Muscle layer of colon (tissue), 2 donors: Measurements from ENCODE around the gene RPS10.
"Not testable (repeated sequence)": the region's sequence is repeated elsewhere in the genome, so short reads cannot be mapped to it uniquely, and the experiment has no call there.

Source experiments
- H3K27ac ChIP-seq: one replicate; pipeline ENCODE4 v1.7.0; 2013; ENCODE audit warnings: low read depth, mild to moderate bottlenecking, low read length, moderate library complexity
- H3K27me3 ChIP-seq, 2 donors: one replicate each; pipeline ENCODE4 v1.7.0; 2013; ENCODE audit warnings: low read length in 2 of 2, mild to moderate bottlenecking in 2 of 2; ENCODE audit not compliant: insufficient read depth in 2 of 2, control insufficient read depth in 1 of 2
- H3K36me3 ChIP-seq: one replicate; pipeline ENCODE4 v1.7.0; 2013; ENCODE audit warnings: mild to moderate bottlenecking, low read length; ENCODE audit not compliant: insufficient read depth
- H3K4me1 ChIP-seq: one replicate; pipeline ENCODE4 v1.7.0; 2013; ENCODE audit warnings: mild to moderate bottlenecking, low read length; ENCODE audit not compliant: insufficient read depth
- H3K4me3 ChIP-seq, 2 donors: one replicate each; pipeline ENCODE4 v1.7.0; 2013; ENCODE audit warnings: low read length in 2 of 2, low read depth in 1 of 2, mild to moderate bottlenecking in 1 of 2, moderate library complexity in 1 of 2
- H3K9ac ChIP-seq: one replicate; pipeline ENCODE4 v1.7.0; 2013; ENCODE audit warnings: low read length
- H3K9me3 ChIP-seq: one replicate; pipeline ENCODE4 v1.7.0; 2013; ENCODE audit warnings: mild to moderate bottlenecking, low read length
- donor health status: abdominal sarcoma.
- donor health status: Adenocarcinoma of cecum.

RPS10 gene

GRCh38 chr6:34416877-34417371 is 8.9 kb downstream of the RPS10 start:
- H3K4me1 ChIP-seq, result peaks cover 11% of the 10 kb centered on the region
- H3K9ac ChIP-seq, result no peak overlapping the region
- H3K27me3 ChIP-seq, result no peaks in the 10 kb centered on the region
- H3K27ac ChIP-seq, result no peak overlapping the region
- H3K36me3 ChIP-seq, result peaks cover 38% of the 10 kb centered on the region
- H3K9me3 ChIP-seq, result no peaks in the 10 kb centered on the region
- H3K4me3 ChIP-seq, result no peak overlapping the region

- Histone ChIP-seq H3K36me3 (peaks cover 25% of the 10 kb centered on the region), H3K9me3 (no peaks in the 10 kb centered on the region), H3K4me3 (no peak overlapping the region), H3K27me3 (no peaks in the 10 kb centered on the region), H3K27ac (peak overlapping the region; percentile 10), H3K9ac (peak overlapping the region; percentile 2), H3K4me1 (peaks cover 11% of the 10 kb centered on the region)
Measured at GRCh38 chr6:34414999-34415858, 10.6 kb downstream of the RPS10 start.

- Histone ChIP-seq H3K9me3 (no peaks in the 10 kb centered on the region), H3K4me3 (no peak overlapping the region), H3K27me3 (no peaks in the 10 kb centered on the region), H3K9ac (no peak overlapping the region), H3K36me3 (peaks cover 10% of the 10 kb centered on the region), H3K4me1 (peaks cover 11% of the 10 kb centered on the region), H3K27ac (no peak overlapping the region)
Measured at GRCh38 chr6:34412643-34413214, 13.1 kb downstream of the RPS10 start.

GRCh38 chr6:34412016-34412415 is 13.9 kb downstream of the RPS10 start:
- no peak overlapping the region for H3K9ac ChIP-seq
- no peak overlapping the region for H3K27ac ChIP-seq
- peaks cover 11% of the 10 kb centered on the region for H3K4me1 ChIP-seq
- H3K9me3 ChIP-seq, result no peaks in the 10 kb centered on the region
- H3K27me3 ChIP-seq, result no peaks in the 10 kb centered on the region
- peaks cover 3% of the 10 kb centered on the region for H3K36me3 ChIP-seq
- H3K4me3 ChIP-seq, result no peak overlapping the region

GRCh38 chr6:34407915-34408314 is 18.0 kb downstream of the RPS10 start:
- not testable (repeated sequence) for H3K9me3 ChIP-seq, H3K27ac ChIP-seq, H3K4me1 ChIP-seq, H3K4me3 ChIP-seq, H3K27me3 ChIP-seq, H3K36me3 ChIP-seq, H3K9ac ChIP-seq

- Histone ChIP-seq H3K9me3 (no peaks in the 10 kb centered on the region), H3K27ac (no peak overlapping the region), H3K4me3 (no peak overlapping the region), H3K36me3 (no peaks in the 10 kb centered on the region), H3K9ac (no peak overlapping the region), H3K27me3 (no peaks in the 10 kb centered on the region), H3K4me1 (peaks cover 11% of the 10 kb centered on the region)
Measured at GRCh38 chr6:34396518-34396917, 29.4 kb downstream of the RPS10 start.

- Histone ChIP-seq H3K36me3 (no peaks in the 10 kb centered on the region), H3K27me3 (no peaks in the 10 kb centered on the region), H3K27ac (no peak overlapping the region), H3K4me1 (peaks cover 19% of the 10 kb centered on the region), H3K4me3 (no peak overlapping the region), H3K9me3 (no peaks in the 10 kb centered on the region), H3K9ac (no peak overlapping the region)
Measured at GRCh38 chr6:34393966-34394305, 31.9 kb downstream of the RPS10 start.

GRCh38 chr6:34393191-34393965 is 32.5 kb downstream of the RPS10 start:
- Histone ChIP-seq H3K9ac (peak overlapping the region; percentile 67), H3K9me3 (no peaks in the 10 kb centered on the region), H3K4me1 (peaks cover 25% of the 10 kb centered on the region), H3K36me3 (no peaks in the 10 kb centered on the region), H3K27me3 (no peaks in the 10 kb centered on the region), H3K4me3 (peak overlapping the region; percentile 28 to 83), H3K27ac (peak overlapping the region; percentile 89)

GRCh38 chr6:34392497-34393190 is 33.2 kb downstream of the RPS10 start, which contains the start of gene NUDT3:
Gene NUDT3, minus strand, starts transcription at chr6:34392669. Its CDS starts 307 bp downstream, at chr6:34392362.
- H3K9ac ChIP-seq, result peak within 1 kb of the TSS; percentile 67
- H3K27ac ChIP-seq, result peak within 1 kb of the TSS; percentile 89
- no peaks in the 10 kb centered on the region for H3K27me3 ChIP-seq
- no peaks in the 10 kb centered on the region for H3K36me3 ChIP-seq
- peaks cover 31% of the 10 kb centered on the region for H3K4me1 ChIP-seq
- H3K4me3 ChIP-seq, result peak within 1 kb of the TSS; percentile 83 to 92
- H3K9me3 ChIP-seq, result no peaks in the 10 kb centered on the region

- Histone ChIP-seq H3K4me3 (peak overlapping the region; percentile 65 to 92), H3K27ac (peak overlapping the region; percentile 89), H3K27me3 (no peaks in the 10 kb centered on the region), H3K9ac (peak overlapping the region; percentile 25), H3K9me3 (no peaks in the 10 kb centered on the region), H3K36me3 (no peaks in the 10 kb centered on the region), H3K4me1 (peaks cover 32% of the 10 kb centered on the region)
Measured at GRCh38 chr6:34391786-34392496, 33.9 kb downstream of the RPS10 start.
